Gastrocnemius medialis (tissue), 4 donors: ENCODE results near the gene LRMDA. TPM values are rescaled to one million over a fixed set of nuclear protein-coding genes. Genes with fewer than 3 reads are reported as not detected.

Source experiments
- ATAC-seq, 2 donors: fragments of 150-250 bp; one replicate each; pipeline ENCODE4 v1.9.1; 2016
- DNase-seq, 2 donors: peaks; one replicate each; pipeline ENCODE4 v3.0.0-alpha.2; 2019
- H3K27ac ChIP-seq, 4 donors: fragments of 200-600 bp; sonication (generic); 1 replicate in 1 of 4; 2 replicates in 3 of 4; pipeline ENCODE4 v1.5.1; 2016 to 2018; ENCODE audit warnings: mild to moderate bottlenecking in 2 of 4, moderate library complexity in 1 of 4
- H3K27me3 ChIP-seq, 3 donors: fragments of 200-600 bp; sonication (generic) in 2 of 3; 1 replicate in 1 of 3; 2 replicates in 2 of 3; pipeline versions ENCODE4 v1.5.1 to v1.6.0; 2016 to 2019; ENCODE audit warnings: mild to moderate bottlenecking in 1 of 3, moderate library complexity in 1 of 3
- H3K36me3 ChIP-seq, 2 donors: fragments of 200-600 bp; sonication (generic) in 1 of 2; one replicate each; pipeline ENCODE4 v1.5.1; 2017 to 2018
- H3K4me1 ChIP-seq, 2 donors: fragments of 200-600 bp; sonication (generic) in 1 of 2; one replicate each; pipeline ENCODE4 v1.5.1; 2016 to 2017; ENCODE audit warnings: mild to moderate bottlenecking in 2 of 2
- H3K4me3 ChIP-seq, 4 donors: fragments of 200-600 bp; sonication (generic) in 3 of 4; 1 replicate in 1 of 4; 2 replicates in 3 of 4; pipeline ENCODE4 v1.5.1; 2016 to 2019; ENCODE audit warnings: mild to moderate bottlenecking in 2 of 4
- H3K9me3 ChIP-seq, 3 donors: fragments of 200-600 bp; sonication (generic) in 2 of 3; 1 replicate in 1 of 3; 2 replicates in 2 of 3; pipeline ENCODE4 v1.5.1; 2016 to 2019
- CTCF ChIP-seq, 5 experiments: fragments of 450-650 bp in 3 of 5; fragments of 200-600 bp in 2 of 5; sonication (generic) in 2 of 5; IDR thresholded peaks in 4 of 5; conservative IDR thresholded peaks in 1 of 5; 1 replicate in 4 of 5; 2 replicates in 1 of 5; pipeline ENCODE4 v1.5.1; 2016 to 2019; ENCODE audit warnings: antibody characterized with exemption in 5 of 5, mild to moderate bottlenecking in 3 of 5, moderate library complexity in 3 of 5
- POLR2A ChIP-seq, 2 donors: fragments of 450-650 bp; IDR thresholded peaks; one replicate each; pipeline ENCODE4 v1.6.1; 2017; ENCODE audit warnings: antibody characterized with exemption in 2 of 2, mild to moderate bottlenecking in 2 of 2, moderate library complexity in 2 of 2
- in situ Hi-C, 4 donors: fragments of 200-750 bp; cut with MboI; loops; one replicate each; pipeline versions ENCODE4 v1.15.0 to v1.8.0; 2017; ENCODE audit warnings: low sequenced_read_pairs in 4 of 4
- intact Hi-C: fragments of 100-400 bp; cut with DNase I; formaldehyde crosslinking; loops from one replicate; pipeline ENCODE4 v1.15.1; 2023; ENCODE audit warnings: low total_unique reads
- total RNA-seq, 4 donors: library from RNA; depleted of rRNA; stranded (reverse); fragments of >200 nt; gene quantifications; one replicate each; pipeline versions ENCODE4 v1.1.0 to v1.2.3, GENCODE V29; 2016

The LRMDA gene
- total RNA-seq, 4 donors from 2014 or later = 0.80 to 4.5 (median 1.4) TPM

GRCh38 chr10:75995720-75996119 is 564.3 kb downstream of the LRMDA start:
- intact Hi-C loops = no loop called here
- in situ Hi-C loops = no loop called here
- DNase-seq (no peak), ATAC-seq (no peak)
- Histone ChIP-seq H3K9me3 (no peaks in the 10 kb centered on the region), H3K4me1 (peaks cover 0 to 7% of the 10 kb centered on the region in 2 donors), H3K4me3 (no peak overlapping the region), H3K27me3 (no peaks in the 10 kb centered on the region), H3K36me3 (no peaks in the 10 kb centered on the region), H3K27ac (no peak overlapping the region)
- no peak for TF ChIP-seq CTCF (IDR thresholded peaks at IDR 0.05 in 4 of 5, conservative IDR thresholded peaks at IDR 0.05 in 1 of 5)
- no peak for TF ChIP-seq POLR2A (IDR thresholded peaks at IDR 0.05)

GRCh38 chr10:75999001-75999400 is 567.6 kb downstream of the LRMDA start:
- Histone ChIP-seq H3K36me3 (no peaks in the 10 kb centered on the region), H3K9me3 (no peaks in the 10 kb centered on the region), H3K27me3 (no peaks in the 10 kb centered on the region), H3K4me1 (peaks cover 0 to 3% of the 10 kb centered on the region in 2 donors), H3K27ac (no peak overlapping the region), H3K4me3 (no peak overlapping the region)
- no peak for DNase-seq
- TF ChIP-seq POLR2A (IDR thresholded peaks at IDR 0.05) (no peak), CTCF (IDR thresholded peaks at IDR 0.05 in 4 of 5, conservative IDR thresholded peaks at IDR 0.05 in 1 of 5) (no peak)
- in situ Hi-C loops (no loop called here), intact Hi-C loops (no loop called here)
- no peak for ATAC-seq

- no peak overlapping the region for H3K4me3 ChIP-seq
- TF ChIP-seq POLR2A (IDR thresholded peaks at IDR 0.05) (no peak), CTCF (IDR thresholded peaks at IDR 0.05 in 4 of 5, conservative IDR thresholded peaks at IDR 0.05 in 1 of 5) (no peak)
- H3K4me1 ChIP-seq = no peaks in the 10 kb centered on the region
- no peak for ATAC-seq
- DNase-seq = no peak
- intact Hi-C loops = no loop called here
- no peaks in the 10 kb centered on the region for H3K36me3 ChIP-seq
- H3K9me3 ChIP-seq = no peaks in the 10 kb centered on the region
- no peak overlapping the region for H3K27ac ChIP-seq
- no peaks in the 10 kb centered on the region for H3K27me3 ChIP-seq
- in situ Hi-C loops = no loop called here
These were observed 568.2 kb downstream of the LRMDA start for GRCh38 chr10:75999515-76000209.

GRCh38 chr10:76000550-76000949 is 569.1 kb downstream of the LRMDA start:
- Histone ChIP-seq H3K9me3 (no peaks in the 10 kb centered on the region), H3K27me3 (no peaks in the 10 kb centered on the region), H3K36me3 (no peaks in the 10 kb centered on the region), H3K27ac (no peak overlapping the region), H3K4me3 (no peak overlapping the region), H3K4me1 (no peaks in the 10 kb centered on the region)
- ATAC-seq = no peak
- no peak for TF ChIP-seq CTCF (IDR thresholded peaks at IDR 0.05 in 4 of 5, conservative IDR thresholded peaks at IDR 0.05 in 1 of 5)
- no peak for TF ChIP-seq POLR2A (IDR thresholded peaks at IDR 0.05)
- in situ Hi-C loops = no loop called here
- intact Hi-C loops = no loop called here
- no peak for DNase-seq

GRCh38 chr10:76001019-76001418 is 569.6 kb downstream of the LRMDA start:
- ATAC-seq (no peak), DNase-seq (no peak)
- Histone ChIP-seq H3K9me3 (no peaks in the 10 kb centered on the region), H3K4me3 (no peak overlapping the region), H3K36me3 (no peaks in the 10 kb centered on the region), H3K27me3 (no peaks in the 10 kb centered on the region), H3K4me1 (no peaks in the 10 kb centered on the region), H3K27ac (no peak overlapping the region)
- in situ Hi-C loops = no loop called here
- TF ChIP-seq POLR2A (IDR thresholded peaks at IDR 0.05) (no peak), CTCF (IDR thresholded peaks at IDR 0.05 in 4 of 5, conservative IDR thresholded peaks at IDR 0.05 in 1 of 5) (no peak)
- intact Hi-C loops = no loop called here
